Measurements from ENCODE around the gene PHYH.
"Not testable (repeated sequence)": the region's sequence is repeated elsewhere in the genome, so short reads cannot be mapped to it uniquely, and the experiment has no call there.

The PHYH gene

GRCh38 chr10:13242260-13242659 lies 57.6 kb downstream of the PHYH start:
- H3K4ac ChIP-seq (ENCODE audit: low read depth in 1 of 2, low read length in 2 of 2); H3K27me3 ChIP-seq (ENCODE audit: control insufficient read depth in 1 of 2, insufficient read depth in 1 of 2, low read length in 2 of 2); H3K4me3 ChIP-seq (ENCODE audit: insufficient read depth in 1 of 2, low read depth in 1 of 2, low read length in 2 of 2); H2BK12ac ChIP-seq (ENCODE audit: low read length in 2 of 2); H3K4me1 ChIP-seq (ENCODE audit: control insufficient read depth, insufficient read depth, low read depth, low read length); H3K23ac ChIP-seq (ENCODE audit: low read length in 2 of 2); H2BK5ac ChIP-seq (ENCODE audit: low read depth, low read length, poor library complexity, severe bottlenecking); H3K9me3 ChIP-seq (ENCODE audit: control insufficient read depth, low read length); H2AK5ac ChIP-seq (ENCODE audit: low read length, severe bottlenecking); H3K27ac ChIP-seq (ENCODE audit: low read length, poor library complexity, severe bottlenecking); H2BK120ac ChIP-seq (ENCODE audit: low read depth, low read length); H2AFZ ChIP-seq (ENCODE audit: low read depth, low read length); H3K36me3 ChIP-seq (ENCODE audit: control insufficient read depth in 1 of 2, insufficient read depth in 2 of 2, low read depth in 1 of 2, low read length in 2 of 2); DNase-seq; H2BK15ac ChIP-seq (ENCODE audit: low read depth, poor library complexity, severe bottlenecking); H3K4me2 ChIP-seq (ENCODE audit: low read length, poor library complexity, severe bottlenecking); H4K8ac ChIP-seq (ENCODE audit: low read length); H3K18ac ChIP-seq (ENCODE audit: low read depth in 1 of 2, low read length in 2 of 2); H4K91ac ChIP-seq (ENCODE audit: low read length); H3K79me1 ChIP-seq (replicated peaks; ENCODE audit: low read length, poor library complexity, severe bottlenecking); H3K9ac ChIP-seq (ENCODE audit: low read length); H3K14ac ChIP-seq (ENCODE audit: low read length in 2 of 2): not testable (repeated sequence)
- WGBS: 90% methylated on average over 2 of the region's 5 CpGs

GRCh38 chr10:13241613-13242012 lies 58.3 kb downstream of the PHYH start:
- no peak overlapping the region for H4K8ac ChIP-seq (ENCODE audit: low read length)
- H3K4ac ChIP-seq (ENCODE audit: low read depth in 1 of 2, low read length in 2 of 2): no peak overlapping the region
- H2BK15ac ChIP-seq (ENCODE audit: low read depth, poor library complexity, severe bottlenecking): no peak overlapping the region
- no peaks in the 10 kb centered on the region for H3K9me3 ChIP-seq (ENCODE audit: control insufficient read depth, low read length)
- no peak overlapping the region for H3K23ac ChIP-seq (ENCODE audit: low read length in 2 of 2)
- H3K4me1 ChIP-seq (ENCODE audit: control insufficient read depth, insufficient read depth, low read depth, low read length): no peaks in the 10 kb centered on the region
- H3K27ac ChIP-seq (ENCODE audit: low read length, poor library complexity, severe bottlenecking): no peak overlapping the region
- no peak overlapping the region for H3K14ac ChIP-seq (ENCODE audit: low read length in 2 of 2)
- H3K9ac ChIP-seq (ENCODE audit: low read length): no peak overlapping the region
- no peak overlapping the region for H2BK120ac ChIP-seq (ENCODE audit: low read depth, low read length)
- H2AFZ ChIP-seq (ENCODE audit: low read depth, low read length): no peak overlapping the region
- H4K91ac ChIP-seq (ENCODE audit: low read length): no peak overlapping the region
- H2AK5ac ChIP-seq (ENCODE audit: low read length, severe bottlenecking): no peak overlapping the region
- no peak overlapping the region for H3K4me3 ChIP-seq (ENCODE audit: insufficient read depth in 1 of 2, low read depth in 1 of 2, low read length in 2 of 2)
- no peaks in the 10 kb centered on the region for H3K27me3 ChIP-seq (ENCODE audit: control insufficient read depth in 1 of 2, insufficient read depth in 1 of 2, low read length in 2 of 2)
- H3K4me2 ChIP-seq (ENCODE audit: low read length, poor library complexity, severe bottlenecking): no peak overlapping the region
- no peaks in the 10 kb centered on the region for H3K79me1 ChIP-seq (replicated peaks; ENCODE audit: low read length, poor library complexity, severe bottlenecking)
- H2BK5ac ChIP-seq (ENCODE audit: low read depth, low read length, poor library complexity, severe bottlenecking): no peak overlapping the region
- no peak overlapping the region for H3K18ac ChIP-seq (ENCODE audit: low read depth in 1 of 2, low read length in 2 of 2)
- WGBS: 71% methylated on average over 2 of the region's 3 CpGs
- no peak for DNase-seq
- no peaks in the 10 kb centered on the region for H3K36me3 ChIP-seq (ENCODE audit: control insufficient read depth in 1 of 2, insufficient read depth in 2 of 2, low read depth in 1 of 2, low read length in 2 of 2)
- H2BK12ac ChIP-seq (ENCODE audit: low read length in 2 of 2): no peak overlapping the region

- Histone ChIP-seq H3K9ac (ENCODE audit: low read length) (no peak overlapping the region), H2BK120ac (ENCODE audit: low read depth, low read length) (no peak overlapping the region), H3K4me1 (ENCODE audit: control insufficient read depth, insufficient read depth, low read depth, low read length) (no peaks in the 10 kb centered on the region), H3K4me3 (ENCODE audit: insufficient read depth in 1 of 2, low read depth in 1 of 2, low read length in 2 of 2) (no peak overlapping the region), H2BK12ac (ENCODE audit: low read length in 2 of 2) (no peak overlapping the region), H3K23ac (ENCODE audit: low read length in 2 of 2) (no peak overlapping the region), H3K14ac (ENCODE audit: low read length in 2 of 2) (no peak overlapping the region), H2AFZ (ENCODE audit: low read depth, low read length) (no peak overlapping the region), H3K27me3 (ENCODE audit: control insufficient read depth in 1 of 2, insufficient read depth in 1 of 2, low read length in 2 of 2) (no peaks in the 10 kb centered on the region), H3K4me2 (ENCODE audit: low read length, poor library complexity, severe bottlenecking) (no peak overlapping the region), H2BK5ac (ENCODE audit: low read depth, low read length, poor library complexity, severe bottlenecking) (no peak overlapping the region), H3K18ac (ENCODE audit: low read depth in 1 of 2, low read length in 2 of 2) (no peak overlapping the region), H3K79me1 (replicated peaks; ENCODE audit: low read length, poor library complexity, severe bottlenecking) (no peaks in the 10 kb centered on the region), H4K91ac (ENCODE audit: low read length) (no peak overlapping the region), H4K8ac (ENCODE audit: low read length) (no peak overlapping the region), H3K27ac (ENCODE audit: low read length, poor library complexity, severe bottlenecking) (no peak overlapping the region), H3K36me3 (ENCODE audit: control insufficient read depth in 1 of 2, insufficient read depth in 2 of 2, low read depth in 1 of 2, low read length in 2 of 2) (no peaks in the 10 kb centered on the region), H3K9me3 (ENCODE audit: control insufficient read depth, low read length) (no peaks in the 10 kb centered on the region), H2AK5ac (ENCODE audit: low read length, severe bottlenecking) (no peak overlapping the region), H2BK15ac (ENCODE audit: low read depth, poor library complexity, severe bottlenecking) (no peak overlapping the region), H3K4ac (ENCODE audit: low read depth in 1 of 2, low read length in 2 of 2) (no peak overlapping the region)
- 91% methylated on average over 5 of the region's 7 CpGs for WGBS
- no peak for DNase-seq
Measured at GRCh38 chr10:13239923-13240322, 59.9 kb downstream of the PHYH start.

- H3K4ac ChIP-seq (ENCODE audit: low read depth in 1 of 2, low read length in 2 of 2): no peak overlapping the region
- H3K4me1 ChIP-seq (ENCODE audit: control insufficient read depth, insufficient read depth, low read depth, low read length): no peaks in the 10 kb centered on the region
- no peak overlapping the region for H3K9ac ChIP-seq (ENCODE audit: low read length)
- H2BK12ac ChIP-seq (ENCODE audit: low read length in 2 of 2): no peak overlapping the region
- no peak overlapping the region for H4K91ac ChIP-seq (ENCODE audit: low read length)
- no peak overlapping the region for H2BK120ac ChIP-seq (ENCODE audit: low read depth, low read length)
- H3K9me3 ChIP-seq (ENCODE audit: control insufficient read depth, low read length): no peaks in the 10 kb centered on the region
- no peak overlapping the region for H3K4me3 ChIP-seq (ENCODE audit: insufficient read depth in 1 of 2, low read depth in 1 of 2, low read length in 2 of 2)
- no peak overlapping the region for H2BK15ac ChIP-seq (ENCODE audit: low read depth, poor library complexity, severe bottlenecking)
- H3K79me1 ChIP-seq (replicated peaks; ENCODE audit: low read length, poor library complexity, severe bottlenecking): no peaks in the 10 kb centered on the region
- no peaks in the 10 kb centered on the region for H3K36me3 ChIP-seq (ENCODE audit: control insufficient read depth in 1 of 2, insufficient read depth in 2 of 2, low read depth in 1 of 2, low read length in 2 of 2)
- no peak overlapping the region for H3K23ac ChIP-seq (ENCODE audit: low read length in 2 of 2)
- no peak for DNase-seq
- no peak overlapping the region for H3K14ac ChIP-seq (ENCODE audit: low read length in 2 of 2)
- H4K8ac ChIP-seq (ENCODE audit: low read length): no peak overlapping the region
- H2AFZ ChIP-seq (ENCODE audit: low read depth, low read length): no peak overlapping the region
- H3K27ac ChIP-seq (ENCODE audit: low read length, poor library complexity, severe bottlenecking): no peak overlapping the region
- no peak overlapping the region for H2BK5ac ChIP-seq (ENCODE audit: low read depth, low read length, poor library complexity, severe bottlenecking)
- WGBS: 85% methylated on average over 16 of the region's 16 CpGs
- H2AK5ac ChIP-seq (ENCODE audit: low read length, severe bottlenecking): no peak overlapping the region
- peaks cover 5 to 13% of the 10 kb centered on the region in 2 experiments for H3K27me3 ChIP-seq (ENCODE audit: control insufficient read depth in 1 of 2, insufficient read depth in 1 of 2, low read length in 2 of 2)
- H3K18ac ChIP-seq (ENCODE audit: low read depth in 1 of 2, low read length in 2 of 2): no peak overlapping the region
- no peak overlapping the region for H3K4me2 ChIP-seq (ENCODE audit: low read length, poor library complexity, severe bottlenecking)
Measured at GRCh38 chr10:13238271-13239077, 61.4 kb downstream of the PHYH start.
